Measurements from ENCODE around the gene MEFV. TPM values are rescaled to one million over a fixed set of nuclear protein-coding genes. Genes with fewer than 3 reads are reported as not detected.

MEFV gene
- total RNA-seq, 4 donors from 2014 or later, result 0.21 to 12.0 (median 1.1) TPM

DNA sequence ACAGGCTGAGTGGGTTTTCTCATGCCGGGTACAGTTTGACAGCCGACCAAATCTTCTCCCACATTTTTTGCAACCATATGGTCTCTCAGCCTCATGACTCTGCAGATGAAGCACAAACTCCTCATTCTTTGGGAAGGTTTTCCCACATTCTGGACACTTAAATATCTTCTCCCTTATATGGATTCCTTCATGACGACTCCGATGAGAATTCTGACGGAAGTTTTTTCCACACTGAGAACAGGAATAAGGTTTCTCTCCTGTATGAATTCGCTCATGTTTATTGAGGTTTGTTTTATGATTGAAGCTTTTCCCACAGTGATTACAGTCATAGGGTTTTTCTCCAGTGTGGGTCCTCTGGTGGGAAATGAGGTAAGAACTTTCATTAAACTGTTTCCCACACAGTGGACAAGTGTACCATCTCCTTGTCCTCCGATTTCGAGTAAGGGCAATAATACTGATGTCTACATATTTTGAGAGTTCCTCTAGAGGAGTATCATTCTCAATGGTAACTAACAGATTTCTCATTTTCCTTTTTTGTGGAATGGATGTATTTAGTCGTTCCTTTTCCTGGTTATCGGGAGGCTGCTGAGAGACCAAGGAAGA is 32.4 kb downstream of the MEFV start:
- no peak overlapping the region for H3K27ac ChIP-seq
- H3K27me3 ChIP-seq, result no peaks in the 10 kb centered on the region
- TF ChIP-seq, protein P1, sequence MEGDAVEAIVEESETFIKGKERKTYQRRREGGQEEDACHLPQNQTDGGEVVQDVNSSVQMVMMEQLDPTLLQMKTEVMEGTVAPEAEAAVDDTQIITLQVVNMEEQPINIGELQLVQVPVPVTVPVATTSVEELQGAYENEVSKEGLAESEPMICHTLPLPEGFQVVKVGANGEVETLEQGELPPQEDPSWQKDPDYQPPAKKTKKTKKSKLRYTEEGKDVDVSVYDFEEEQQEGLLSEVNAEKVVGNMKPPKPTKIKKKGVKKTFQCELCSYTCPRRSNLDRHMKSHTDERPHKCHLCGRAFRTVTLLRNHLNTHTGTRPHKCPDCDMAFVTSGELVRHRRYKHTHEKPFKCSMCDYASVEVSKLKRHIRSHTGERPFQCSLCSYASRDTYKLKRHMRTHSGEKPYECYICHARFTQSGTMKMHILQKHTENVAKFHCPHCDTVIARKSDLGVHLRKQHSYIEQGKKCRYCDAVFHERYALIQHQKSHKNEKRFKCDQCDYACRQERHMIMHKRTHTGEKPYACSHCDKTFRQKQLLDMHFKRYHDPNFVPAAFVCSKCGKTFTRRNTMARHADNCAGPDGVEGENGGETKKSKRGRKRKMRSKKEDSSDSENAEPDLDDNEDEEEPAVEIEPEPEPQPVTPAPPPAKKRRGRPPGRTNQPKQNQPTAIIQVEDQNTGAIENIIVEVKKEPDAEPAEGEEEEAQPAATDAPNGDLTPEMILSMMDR (IDR thresholded peaks at IDR 0.05), result no peak
- no peak for TF ChIP-seq POLR2A (IDR thresholded peaks at IDR 0.05)
- no peaks in the 10 kb centered on the region for H3K36me3 ChIP-seq
- H3K9me3 ChIP-seq, result peaks cover 0 to 78% of the 10 kb centered on the region in 2 donors
- H3K4me3 ChIP-seq, result no peak overlapping the region
- DNase-seq, result no peak
- no peaks in the 10 kb centered on the region for H3K4me1 ChIP-seq
- intact Hi-C loops (cut with DNase I; ENCODE audit: low total_unique reads), result no loop called here

DNA sequence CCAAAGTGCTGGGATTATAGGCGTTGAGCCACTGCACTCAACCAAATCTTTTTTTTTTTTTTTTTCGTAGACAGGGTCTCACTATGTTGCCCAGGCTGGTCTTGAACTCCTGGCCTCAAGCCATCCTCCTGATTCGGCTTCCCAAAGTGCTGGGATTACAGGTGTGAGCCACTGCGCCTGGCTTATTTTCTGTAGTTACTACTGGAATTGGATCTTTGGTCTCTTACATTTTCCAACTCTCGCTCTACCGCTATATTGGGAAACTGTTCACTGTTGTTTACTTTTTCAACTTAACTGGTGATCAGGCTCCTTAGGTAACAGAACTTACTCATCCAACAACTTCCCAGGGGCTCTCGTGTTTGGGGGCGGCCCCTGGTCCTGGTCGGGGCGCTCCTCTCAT is 35.6 kb downstream of the MEFV start:
- no peaks in the 10 kb centered on the region for H3K36me3 ChIP-seq
- no peak for DNase-seq
- intact Hi-C loops (cut with DNase I; ENCODE audit: low total_unique reads), result no loop called here
- H3K27ac ChIP-seq, result no peak overlapping the region
- no peaks in the 10 kb centered on the region for H3K27me3 ChIP-seq
- no peaks in the 10 kb centered on the region for H3K4me1 ChIP-seq
- H3K4me3 ChIP-seq, result no peak overlapping the region
- no peak for TF ChIP-seq POLR2A (IDR thresholded peaks at IDR 0.05)
- TF ChIP-seq, protein P1 (IDR thresholded peaks at IDR 0.05), result no peak
- H3K9me3 ChIP-seq, result peaks cover 0 to 55% of the 10 kb centered on the region in 2 donors

- Histone ChIP-seq H3K9me3 (peaks cover 0 to 9% of the 10 kb centered on the region in 2 donors), H3K36me3 (no peaks in the 10 kb centered on the region), H3K27me3 (no peaks in the 10 kb centered on the region), H3K4me3 (no peak overlapping the region), H3K4me1 (no peaks in the 10 kb centered on the region), H3K27ac (no peak overlapping the region)
- TF ChIP-seq, protein P1 (IDR thresholded peaks at IDR 0.05), result no peak
- no peak for TF ChIP-seq POLR2A (IDR thresholded peaks at IDR 0.05)
- intact Hi-C loops (cut with DNase I; ENCODE audit: low total_unique reads), result no loop called here
- no peak for DNase-seq
Measured at GRCh38 chr16:3216263-3216640, 40.2 kb downstream of the MEFV start.

DNA sequence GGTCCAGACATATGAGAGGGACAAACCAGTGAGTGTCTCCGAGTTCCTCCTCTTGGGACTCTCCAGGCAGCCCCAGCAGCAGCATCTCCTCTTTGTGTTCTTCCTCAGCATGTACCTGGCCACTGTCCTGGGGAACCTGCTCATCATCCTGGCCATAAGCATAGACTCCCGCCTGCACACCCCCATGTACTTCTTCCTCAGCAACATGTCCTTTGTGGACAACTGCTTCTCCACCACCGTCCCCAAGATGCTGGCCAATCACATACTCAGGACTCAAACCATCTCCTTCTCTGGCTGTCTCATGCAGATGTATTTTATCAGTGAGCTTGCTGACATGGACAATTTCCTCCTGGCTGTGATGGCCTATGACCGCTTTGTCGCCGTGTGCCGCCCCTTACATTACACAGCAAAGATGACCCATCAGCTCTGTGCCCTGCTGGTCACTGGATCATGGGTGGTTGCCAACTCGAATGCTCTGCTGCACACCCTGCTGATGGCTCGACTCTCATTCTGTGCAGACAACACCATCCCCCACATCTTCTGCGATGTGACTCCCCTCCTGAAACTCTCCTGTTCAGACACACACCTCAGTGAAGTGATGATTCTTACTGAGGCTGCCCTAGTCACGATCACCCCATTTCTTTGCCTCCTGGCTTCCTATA is 40.7 kb downstream of the MEFV start:
- TF ChIP-seq POLR2A (IDR thresholded peaks at IDR 0.05), result no peak
- Histone ChIP-seq H3K27me3 (no peaks in the 10 kb centered on the region), H3K9me3 (peaks cover 0 to 4% of the 10 kb centered on the region in 2 donors), H3K4me1 (no peaks in the 10 kb centered on the region), H3K27ac (no peak overlapping the region), H3K36me3 (no peaks in the 10 kb centered on the region), H3K4me3 (no peak overlapping the region)
- DNase-seq, result no peak
- intact Hi-C loops (cut with DNase I; ENCODE audit: low total_unique reads), result no loop called here

DNA sequence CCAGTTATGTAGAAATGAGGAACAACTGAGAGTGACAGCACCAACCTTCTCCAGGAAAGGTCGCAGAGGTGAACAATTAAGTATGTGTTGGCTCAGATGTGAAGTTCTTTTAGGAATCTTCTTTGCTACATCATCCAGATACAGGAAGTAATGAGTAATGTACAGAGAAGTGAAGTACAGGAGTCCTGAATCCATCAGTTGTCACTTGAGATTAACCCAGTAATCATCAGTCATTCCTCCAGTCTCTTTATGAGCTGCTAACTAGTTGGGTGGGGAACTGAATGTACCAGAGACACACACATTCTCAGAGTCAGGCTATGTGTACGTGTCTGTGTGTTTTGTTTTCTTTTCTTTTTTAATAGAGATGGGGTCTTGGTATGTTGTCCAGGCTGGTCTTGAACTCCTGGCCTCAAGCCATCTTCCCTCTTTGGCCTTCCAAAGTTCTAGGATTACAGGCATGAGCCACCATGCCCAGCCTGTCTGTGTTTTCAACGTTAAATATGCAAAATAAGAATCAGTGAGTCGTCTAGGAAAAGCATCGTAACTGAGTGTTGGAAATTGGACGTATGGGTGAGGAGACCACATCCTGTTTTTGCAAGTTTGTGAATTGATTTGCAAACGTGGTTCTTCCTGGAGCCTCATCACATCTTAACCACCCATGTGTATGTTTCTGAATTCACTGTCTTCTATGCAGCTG is 41.4 kb downstream of the MEFV start:
- H3K4me3 ChIP-seq, result no peak overlapping the region
- H3K4me1 ChIP-seq, result no peaks in the 10 kb centered on the region
- no peak for DNase-seq
- intact Hi-C loops (cut with DNase I; ENCODE audit: low total_unique reads), result no loop called here
- TF ChIP-seq, protein P1 (IDR thresholded peaks at IDR 0.05), result no peak
- TF ChIP-seq POLR2A (IDR thresholded peaks at IDR 0.05), result no peak
- H3K27ac ChIP-seq, result no peak overlapping the region
- H3K36me3 ChIP-seq, result no peaks in the 10 kb centered on the region
- H3K27me3 ChIP-seq, result no peaks in the 10 kb centered on the region
- no peaks in the 10 kb centered on the region for H3K9me3 ChIP-seq
